IPS-18a (cell line): ENCODE data around the gene CXCL16.

Experiments
- H3K27ac ChIP-seq: one replicate; pipeline ENCODE4 v1.5.1; 2013; ENCODE audit warnings: low read length
- H3K27me3 ChIP-seq: one replicate; pipeline ENCODE4 v1.6.1; 2013; ENCODE audit warnings: mild to moderate bottlenecking, low read length; ENCODE audit not compliant: control insufficient read depth, insufficient read depth
- H3K36me3 ChIP-seq: one replicate; pipeline ENCODE4 v1.6.1; 2013; ENCODE audit warnings: low read depth, low read length; ENCODE audit not compliant: control insufficient read depth
- H3K4me1 ChIP-seq: one replicate; pipeline ENCODE4 v1.6.1; 2013; ENCODE audit warnings: low read depth, low read length; ENCODE audit not compliant: control insufficient read depth
- H3K4me3 ChIP-seq: one replicate; pipeline ENCODE4 v1.5.1; 2013; ENCODE audit warnings: low read length
- H3K9ac ChIP-seq: one replicate; pipeline ENCODE4 v1.6.1; 2013; ENCODE audit warnings: mild to moderate bottlenecking, low read length, moderate library complexity
- H3K9me3 ChIP-seq: one replicate; pipeline ENCODE4 v1.6.1; 2013; ENCODE audit warnings: low read depth, low read length; ENCODE audit not compliant: control insufficient read depth

CXCL16 gene

DNA sequence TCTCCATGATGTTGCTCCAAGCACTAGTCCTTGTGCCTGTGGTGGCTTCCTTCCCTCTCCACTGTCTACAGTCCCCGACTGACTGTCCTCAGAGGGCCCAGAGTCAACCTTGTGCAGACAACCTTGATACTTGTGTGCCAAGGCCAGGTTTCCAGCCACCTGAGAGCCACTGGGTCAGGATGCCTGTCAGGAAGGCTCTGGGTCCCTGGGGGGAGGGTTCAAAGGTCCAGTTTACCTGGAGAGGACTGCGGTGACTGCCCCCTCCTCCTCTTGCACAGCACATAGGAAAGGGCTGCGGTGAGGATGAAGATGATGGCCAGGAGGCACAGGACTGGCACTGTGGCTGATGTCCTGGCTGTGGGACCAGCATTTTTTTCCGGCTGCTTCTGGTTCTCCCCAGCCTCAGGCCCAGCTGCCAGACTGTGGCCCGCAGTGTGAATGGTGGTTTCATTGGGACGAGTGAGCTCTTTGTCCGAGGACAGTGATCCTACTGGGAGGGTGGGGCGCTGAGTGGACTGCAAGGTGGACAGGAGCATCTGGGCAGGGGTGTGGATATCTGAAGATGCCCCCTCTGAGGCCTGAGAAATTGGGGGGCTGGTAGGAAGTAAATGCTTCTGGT is 4.8 kb downstream of the CXCL16 start:
- no peaks in the 10 kb centered on the region for H3K36me3 ChIP-seq
- peaks cover 4% of the 10 kb centered on the region for H3K4me1 ChIP-seq
- no peak overlapping the region for H3K4me3 ChIP-seq
- H3K9me3 ChIP-seq: no peaks in the 10 kb centered on the region
- H3K9ac ChIP-seq: no peak overlapping the region
- no peak overlapping the region for H3K27ac ChIP-seq
- peaks cover 44% of the 10 kb centered on the region for H3K27me3 ChIP-seq

DNA sequence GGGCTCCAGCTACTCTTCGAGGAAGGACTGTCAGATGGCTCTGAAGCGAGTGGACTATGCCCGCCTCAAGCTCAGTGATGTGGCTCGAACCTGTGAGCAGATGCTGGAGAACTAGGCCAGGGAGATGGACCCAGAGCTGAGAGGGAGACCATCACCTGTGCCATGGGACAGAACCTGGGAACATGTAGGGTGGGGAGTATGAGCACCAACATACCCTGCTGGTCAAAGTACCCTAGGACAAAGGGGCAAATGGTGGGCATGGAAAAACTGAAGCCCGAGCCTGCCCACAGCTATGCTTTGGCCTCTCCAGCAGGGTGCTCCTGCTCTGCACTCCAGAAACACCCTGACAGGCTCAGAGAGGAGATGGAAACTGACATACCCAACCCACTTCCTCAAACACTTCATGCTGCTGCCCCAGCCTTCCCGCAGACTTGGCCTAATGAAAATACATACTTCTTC is 6.6 kb downstream of the CXCL16 start:
- H3K4me3 ChIP-seq: no peak overlapping the region
- no peaks in the 10 kb centered on the region for H3K9me3 ChIP-seq
- H3K36me3 ChIP-seq: no peaks in the 10 kb centered on the region
- H3K27me3 ChIP-seq: peaks cover 25% of the 10 kb centered on the region
- no peak overlapping the region for H3K27ac ChIP-seq
- no peaks in the 10 kb centered on the region for H3K4me1 ChIP-seq
- H3K9ac ChIP-seq: no peak overlapping the region

DNA sequence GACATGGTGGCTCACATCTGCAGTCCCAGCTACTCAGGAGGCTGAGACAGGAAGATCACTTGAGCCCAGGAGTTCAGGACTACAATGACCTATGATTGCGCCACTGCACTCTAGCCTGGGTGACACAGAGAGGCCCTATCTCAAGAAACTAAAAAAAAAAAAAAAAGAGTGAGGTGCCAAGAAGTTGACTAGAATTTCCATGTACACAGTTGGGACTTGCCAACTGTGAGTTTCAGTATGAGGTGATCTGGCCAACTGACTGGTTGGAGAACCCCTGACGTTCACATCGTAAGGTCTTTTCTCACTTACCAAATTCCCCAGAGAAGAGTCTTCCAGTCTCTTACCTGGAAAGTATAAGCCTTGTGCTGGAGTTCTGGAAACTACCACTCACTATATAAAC is 11.6 kb downstream of the CXCL16 start:
- H3K27me3 ChIP-seq: no peaks in the 10 kb centered on the region
- no peak overlapping the region for H3K27ac ChIP-seq
- H3K9ac ChIP-seq: no peak overlapping the region
- no peaks in the 10 kb centered on the region for H3K4me1 ChIP-seq
- no peak overlapping the region for H3K4me3 ChIP-seq
- H3K36me3 ChIP-seq: no peaks in the 10 kb centered on the region
- H3K9me3 ChIP-seq: no peaks in the 10 kb centered on the region

GRCh38 chr17:4725646-4726310 is 13.9 kb downstream of the CXCL16 start:
- H3K4me1 ChIP-seq: no peaks in the 10 kb centered on the region
- H3K27ac ChIP-seq: no peak overlapping the region
- H3K27me3 ChIP-seq: no peaks in the 10 kb centered on the region
- H3K9me3 ChIP-seq: no peaks in the 10 kb centered on the region
- H3K36me3 ChIP-seq: peaks cover 5% of the 10 kb centered on the region
- H3K4me3 ChIP-seq: no peak overlapping the region
- no peak overlapping the region for H3K9ac ChIP-seq

GRCh38 chr17:4724650-4725049 is 15.1 kb downstream of the CXCL16 start:
- Histone ChIP-seq H3K36me3 (peaks cover 13% of the 10 kb centered on the region), H3K27ac (no peak overlapping the region), H3K4me1 (no peaks in the 10 kb centered on the region), H3K27me3 (no peaks in the 10 kb centered on the region), H3K9ac (no peak overlapping the region), H3K4me3 (no peak overlapping the region), H3K9me3 (no peaks in the 10 kb centered on the region)

DNA sequence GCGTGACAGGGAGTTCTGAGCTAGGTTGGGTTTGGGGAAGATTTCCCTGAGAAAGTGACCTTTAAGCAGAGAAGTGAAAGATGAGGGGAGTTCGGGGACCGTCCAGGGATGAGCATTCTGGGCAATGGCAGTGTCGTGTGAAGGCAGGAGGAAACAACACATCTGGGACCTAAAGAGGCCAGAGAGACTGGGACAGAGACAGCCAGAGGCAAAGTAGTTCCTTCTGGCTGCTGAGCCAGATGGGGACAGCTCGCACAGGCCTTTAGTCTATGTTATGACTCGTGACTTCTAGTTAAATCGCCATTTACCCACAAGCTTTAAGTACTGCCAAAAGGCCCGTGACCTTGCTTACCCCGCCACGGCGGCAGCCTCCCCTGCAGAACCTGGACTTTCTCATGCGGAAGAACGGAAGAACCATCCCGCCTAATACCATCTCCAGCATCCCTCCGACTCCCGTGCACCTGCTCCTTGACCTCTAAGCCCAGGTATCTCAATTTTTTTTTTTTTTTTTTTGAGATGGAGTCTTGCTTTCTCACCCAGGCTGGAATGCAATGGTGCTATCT is 17.0 kb downstream of the CXCL16 start:
- Histone ChIP-seq H3K9me3 (no peaks in the 10 kb centered on the region), H3K4me3 (no peak overlapping the region), H3K27ac (no peak overlapping the region), H3K4me1 (no peaks in the 10 kb centered on the region), H3K27me3 (no peaks in the 10 kb centered on the region), H3K36me3 (peaks cover 25% of the 10 kb centered on the region), H3K9ac (no peak overlapping the region)

- no peaks in the 10 kb centered on the region for H3K9me3 ChIP-seq
- H3K4me1 ChIP-seq: no peaks in the 10 kb centered on the region
- H3K4me3 ChIP-seq: no peak overlapping the region
- H3K27me3 ChIP-seq: no peaks in the 10 kb centered on the region
- H3K9ac ChIP-seq: no peak overlapping the region
- no peak overlapping the region for H3K27ac ChIP-seq
- H3K36me3 ChIP-seq: peaks cover 33% of the 10 kb centered on the region
Measured at GRCh38 chr17:4721203-4722135, 18.3 kb downstream of the CXCL16 start.

DNA sequence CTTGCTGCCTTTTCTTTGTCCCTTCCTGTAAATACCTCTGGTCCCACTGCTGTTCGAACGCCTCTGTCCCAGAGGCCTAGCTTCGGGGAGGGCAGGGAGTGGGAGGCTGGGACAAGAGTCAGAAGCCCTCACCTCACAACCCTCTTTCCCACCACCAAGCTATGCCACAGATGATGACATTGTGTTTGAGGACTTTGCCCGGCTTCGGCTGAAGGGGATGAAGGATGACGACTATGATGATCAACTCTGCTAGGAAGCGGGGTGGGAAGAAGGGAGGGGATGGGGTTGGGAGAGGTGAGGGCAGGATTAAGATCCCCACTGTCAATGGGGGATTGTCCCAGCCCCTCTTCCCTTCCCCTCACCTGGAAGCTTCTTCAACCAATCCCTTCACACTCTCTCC is 18.9 kb downstream of the CXCL16 start:
- Histone ChIP-seq H3K9ac (no peak overlapping the region), H3K4me1 (no peaks in the 10 kb centered on the region), H3K27ac (no peak overlapping the region), H3K27me3 (no peaks in the 10 kb centered on the region), H3K36me3 (peaks cover 37% of the 10 kb centered on the region), H3K4me3 (no peak overlapping the region), H3K9me3 (no peaks in the 10 kb centered on the region)

DNA sequence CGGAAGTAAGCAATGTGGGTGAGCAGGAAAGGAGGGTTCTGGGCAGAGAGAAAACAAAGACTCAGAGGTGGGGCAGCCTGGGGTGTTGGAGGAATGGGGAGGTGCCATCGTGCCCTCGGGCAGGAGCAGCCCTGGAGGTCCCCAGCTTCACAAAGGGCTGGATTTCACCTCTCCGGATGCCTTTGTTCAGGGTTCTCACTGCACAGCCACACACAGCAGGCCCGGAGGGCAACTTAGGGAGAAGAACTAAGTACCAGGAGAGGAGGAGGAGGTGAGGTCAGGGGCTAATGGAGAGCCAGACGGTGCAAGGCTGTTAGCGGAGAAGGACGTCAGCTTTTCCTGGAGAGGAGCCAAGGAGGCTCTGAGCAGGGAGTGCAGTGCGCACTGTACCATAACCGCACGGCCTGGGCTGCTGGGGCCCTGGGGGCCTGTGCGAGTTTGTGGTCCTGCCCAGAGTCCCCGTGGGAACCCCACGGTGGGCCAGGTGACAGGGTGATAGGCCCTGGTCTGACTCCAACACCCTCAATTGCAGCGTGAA is 20.0 kb downstream of the CXCL16 start:
- Histone ChIP-seq H3K27me3 (no peaks in the 10 kb centered on the region), H3K9ac (no peak overlapping the region), H3K9me3 (no peaks in the 10 kb centered on the region), H3K27ac (no peak overlapping the region), H3K4me3 (no peak overlapping the region), H3K36me3 (peaks cover 38% of the 10 kb centered on the region), H3K4me1 (no peaks in the 10 kb centered on the region)

DNA sequence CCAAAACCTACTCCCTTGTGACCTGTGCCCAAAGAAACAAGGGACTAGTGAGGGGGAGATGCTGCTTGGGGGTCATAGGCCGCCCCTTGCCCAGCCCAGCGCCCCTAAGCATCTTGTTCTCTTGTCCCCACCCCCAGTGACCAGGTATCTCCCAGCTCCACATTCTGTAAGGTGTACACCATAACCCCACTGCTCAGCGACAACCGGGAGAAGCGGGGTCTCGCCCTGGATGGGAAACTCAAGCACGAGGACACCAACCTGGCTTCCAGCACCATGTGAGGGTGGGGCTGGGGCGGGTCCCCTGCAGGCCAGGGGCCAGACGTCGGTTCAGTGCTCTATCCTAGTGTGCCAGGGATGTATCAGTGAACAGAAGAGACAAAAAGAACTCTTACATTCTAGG is 20.6 kb downstream of the CXCL16 start:
- Histone ChIP-seq H3K9ac (no peak overlapping the region), H3K9me3 (no peaks in the 10 kb centered on the region), H3K27ac (no peak overlapping the region), H3K27me3 (no peaks in the 10 kb centered on the region), H3K4me3 (no peak overlapping the region), H3K36me3 (peaks cover 38% of the 10 kb centered on the region), H3K4me1 (no peaks in the 10 kb centered on the region)

DNA sequence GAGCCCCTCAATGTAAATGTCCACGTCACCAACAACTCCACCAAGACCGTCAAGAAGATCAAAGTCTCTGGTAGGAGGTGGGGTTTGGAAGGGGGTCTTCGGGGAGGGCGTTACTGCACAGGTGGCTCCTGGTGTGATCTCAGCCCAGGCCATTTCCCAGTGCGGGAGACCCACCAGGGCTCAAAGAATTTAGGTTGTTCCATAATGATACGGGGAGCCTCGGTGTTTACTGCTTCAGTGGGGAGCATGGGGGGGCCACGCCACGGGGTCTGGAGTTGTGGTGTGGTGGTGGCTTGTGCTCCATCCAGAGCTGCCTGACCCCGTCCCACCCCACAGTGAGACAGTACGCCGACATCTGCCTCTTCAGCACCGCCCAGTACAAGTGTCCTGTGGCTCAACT is 21.5 kb downstream of the CXCL16 start:
- Histone ChIP-seq H3K36me3 (peaks cover 38% of the 10 kb centered on the region), H3K9me3 (no peaks in the 10 kb centered on the region), H3K4me3 (no peak overlapping the region), H3K27ac (no peak overlapping the region), H3K4me1 (no peaks in the 10 kb centered on the region), H3K9ac (no peak overlapping the region), H3K27me3 (no peaks in the 10 kb centered on the region)
